ENCODE data around the gene VASP. TPM values are rescaled to one million over a fixed set of nuclear protein-coding genes. Genes with fewer than 3 reads are reported as not detected.

VASP gene
- total and polyA plus RNA-seq, 9 of the 15 experiments (the other 6 are each of a cell fraction or from before 2014, with no cell fraction given) = 16.7 to 261 (median 112) TPM

- no peak for TF ChIP-seq TOE1 (IDR thresholded peaks at IDR 0.05; ENCODE audit: borderline replicate concordance)
- no peak for TF ChIP-seq TOE1 (CRISPR knock-in tag; IDR thresholded peaks at IDR 0.05; ENCODE audit: borderline replicate concordance, low read depth)
- TF ChIP-seq ZKSCAN3 (CRISPR knock-in tag; IDR thresholded peaks at IDR 0.05) = no peak
- TF ChIP-seq ZBTB43 (CRISPR knock-in tag; IDR thresholded peaks at IDR 0.05) = no peak
- TF ChIP-seq, protein P1, sequence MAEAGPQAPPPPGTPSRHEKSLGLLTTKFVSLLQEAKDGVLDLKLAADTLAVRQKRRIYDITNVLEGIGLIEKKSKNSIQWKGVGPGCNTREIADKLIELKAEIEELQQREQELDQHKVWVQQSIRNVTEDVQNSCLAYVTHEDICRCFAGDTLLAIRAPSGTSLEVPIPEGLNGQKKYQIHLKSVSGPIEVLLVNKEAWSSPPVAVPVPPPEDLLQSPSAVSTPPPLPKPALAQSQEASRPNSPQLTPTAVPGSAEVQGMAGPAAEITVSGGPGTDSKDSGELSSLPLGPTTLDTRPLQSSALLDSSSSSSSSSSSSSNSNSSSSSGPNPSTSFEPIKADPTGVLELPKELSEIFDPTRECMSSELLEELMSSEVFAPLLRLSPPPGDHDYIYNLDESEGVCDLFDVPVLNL (CRISPR knock-in tag; IDR thresholded peaks at IDR 0.05; ENCODE audit: low read depth) = no peak
- no peak for TF ChIP-seq JUND (IDR thresholded peaks at IDR 0.05; ENCODE audit: borderline replicate concordance, low read depth, low read length)
- TF ChIP-seq JUND (tag; IDR thresholded peaks at IDR 0.05; ENCODE audit: borderline replicate concordance, low read depth, low read length) = no peak
- TF ChIP-seq, protein P2, sequence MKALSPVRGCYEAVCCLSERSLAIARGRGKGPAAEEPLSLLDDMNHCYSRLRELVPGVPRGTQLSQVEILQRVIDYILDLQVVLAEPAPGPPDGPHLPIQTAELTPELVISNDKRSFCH (CRISPR knock-in tag; IDR thresholded peaks at IDR 0.05) = no peak
- TF ChIP-seq, protein P2 (tag; IDR thresholded peaks at IDR 0.05) = no peak
- TF ChIP-seq BDP1 (IDR thresholded peaks at IDR 0.05; ENCODE audit: insufficient read depth, insufficient read length) = no peak
- TF ChIP-seq ARID3A (IDR thresholded peaks at IDR 0.05; ENCODE audit: borderline replicate concordance, low read depth, low read length) = no peak
- no peak for TF ChIP-seq MECOM (CRISPR knock-in tag; IDR thresholded peaks at IDR 0.05)
- TF ChIP-seq POLR2AphosphoS2 (IDR thresholded peaks at IDR 0.05; ENCODE audit: low read length) = no peak
- no peak for TF ChIP-seq KHSRP (IDR thresholded peaks at IDR 0.05)
- TF ChIP-seq GTF2F1 (IDR thresholded peaks at IDR 0.05; ENCODE audit: low read depth, low read length) = no peak
- TF ChIP-seq NCOA6 (IDR thresholded peaks at IDR 0.05) = no peak
- TF ChIP-seq PHF8 (IDR thresholded peaks at IDR 0.05; ENCODE audit: borderline replicate concordance, low read length) = peak; percentile 60; the same call in 1 of the 2 replicates
- TF ChIP-seq MEF2A (IDR thresholded peaks at IDR 0.05; ENCODE audit: control insufficient read depth, low read depth, low read length) = no peak
- TF ChIP-seq CTBP1 (IDR thresholded peaks at IDR 0.05; ENCODE audit: borderline replicate concordance) = no peak
- TF ChIP-seq, protein P3, sequence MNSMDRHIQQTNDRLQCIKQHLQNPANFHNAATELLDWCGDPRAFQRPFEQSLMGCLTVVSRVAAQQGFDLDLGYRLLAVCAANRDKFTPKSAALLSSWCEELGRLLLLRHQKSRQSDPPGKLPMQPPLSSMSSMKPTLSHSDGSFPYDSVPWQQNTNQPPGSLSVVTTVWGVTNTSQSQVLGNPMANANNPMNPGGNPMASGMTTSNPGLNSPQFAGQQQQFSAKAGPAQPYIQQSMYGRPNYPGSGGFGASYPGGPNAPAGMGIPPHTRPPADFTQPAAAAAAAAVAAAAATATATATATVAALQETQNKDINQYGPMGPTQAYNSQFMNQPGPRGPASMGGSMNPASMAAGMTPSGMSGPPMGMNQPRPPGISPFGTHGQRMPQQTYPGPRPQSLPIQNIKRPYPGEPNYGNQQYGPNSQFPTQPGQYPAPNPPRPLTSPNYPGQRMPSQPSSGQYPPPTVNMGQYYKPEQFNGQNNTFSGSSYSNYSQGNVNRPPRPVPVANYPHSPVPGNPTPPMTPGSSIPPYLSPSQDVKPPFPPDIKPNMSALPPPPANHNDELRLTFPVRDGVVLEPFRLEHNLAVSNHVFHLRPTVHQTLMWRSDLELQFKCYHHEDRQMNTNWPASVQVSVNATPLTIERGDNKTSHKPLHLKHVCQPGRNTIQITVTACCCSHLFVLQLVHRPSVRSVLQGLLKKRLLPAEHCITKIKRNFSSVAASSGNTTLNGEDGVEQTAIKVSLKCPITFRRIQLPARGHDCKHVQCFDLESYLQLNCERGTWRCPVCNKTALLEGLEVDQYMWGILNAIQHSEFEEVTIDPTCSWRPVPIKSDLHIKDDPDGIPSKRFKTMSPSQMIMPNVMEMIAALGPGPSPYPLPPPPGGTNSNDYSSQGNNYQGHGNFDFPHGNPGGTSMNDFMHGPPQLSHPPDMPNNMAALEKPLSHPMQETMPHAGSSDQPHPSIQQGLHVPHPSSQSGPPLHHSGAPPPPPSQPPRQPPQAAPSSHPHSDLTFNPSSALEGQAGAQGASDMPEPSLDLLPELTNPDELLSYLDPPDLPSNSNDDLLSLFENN (IDR thresholded peaks at IDR 0.05; ENCODE audit: low read depth in 2 of 2, low read length in 2 of 2) = no peak
- TF ChIP-seq MCM7 (IDR thresholded peaks at IDR 0.05) = no peak
- TF ChIP-seq SIN3A (IDR thresholded peaks at IDR 0.05; ENCODE audit: borderline replicate concordance in 2 of 2, control insufficient read depth in 1 of 2, low read depth in 2 of 2, low read length in 2 of 2) = no peak
Measured at GRCh38 chr19:45468803-45469131, 38.5 kb upstream of the VASP start (continued).

All from K562 (cell line).